ENCODE data around the gene STRA6. TPM values are rescaled to one million over a fixed set of nuclear protein-coding genes. Genes with fewer than 3 reads are reported as not detected.
A peak's percentile ranks its signal among the peaks of the same experiment; 100 is the strongest.
"Not testable (repeated sequence)": the region's sequence is repeated elsewhere in the genome, so short reads cannot be mapped to it uniquely, and the experiment has no call there.

STRA6 gene
- total and polyA plus RNA-seq, 5 experiments from 2014 or later, result not detected

DNA sequence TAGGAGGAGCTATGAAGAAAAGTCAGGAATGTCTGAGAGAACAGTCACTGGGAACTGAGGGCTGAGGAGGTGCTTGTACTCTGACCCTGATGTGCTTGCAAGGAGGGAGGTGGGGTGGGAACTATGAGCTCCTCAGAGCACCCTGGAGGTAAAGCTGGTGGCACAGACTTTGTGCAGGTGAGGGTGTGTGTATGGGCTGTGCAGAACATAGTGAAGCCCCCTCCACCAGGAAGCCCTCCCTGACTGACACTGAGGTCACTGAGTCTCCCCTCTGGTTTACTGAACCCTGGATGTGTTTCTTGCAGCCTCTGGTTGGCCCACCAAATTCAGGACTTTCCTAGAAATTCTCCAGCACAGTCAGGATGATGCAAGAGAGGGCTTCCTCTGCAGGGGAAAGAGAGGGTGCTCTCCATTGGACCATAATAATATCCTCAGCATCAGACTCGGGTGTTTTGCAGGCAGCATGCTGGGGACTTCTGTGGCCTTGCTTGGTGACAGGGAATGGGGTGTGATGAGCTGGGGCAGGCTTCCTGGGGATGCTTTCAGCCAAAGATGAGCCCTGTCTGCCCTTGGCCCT, 30.5 kb downstream of the STRA6 start:
- peaks cover 0 to 2% (median 0%) of the 10 kb centered on the region in 4 donors for H3K4me1 Mint-ChIP-seq
- H3K27ac Mint-ChIP-seq, result no peak overlapping the region
- H3K9me3 Mint-ChIP-seq, result no peaks in the 10 kb centered on the region
- DNase-seq, result peak in 1 of 10 donors; percentile 11
- H3K27me3 Mint-ChIP-seq, result peaks cover 0 to 3% (median 0%) of the 10 kb centered on the region in 5 donors
- ATAC-seq, result no peak
- H3K4me3 Mint-ChIP-seq, result no peak overlapping the region
- POLR2A ChIA-PET, result no interaction called here
- no peaks in the 10 kb centered on the region for H3K36me3 Mint-ChIP-seq

DNA sequence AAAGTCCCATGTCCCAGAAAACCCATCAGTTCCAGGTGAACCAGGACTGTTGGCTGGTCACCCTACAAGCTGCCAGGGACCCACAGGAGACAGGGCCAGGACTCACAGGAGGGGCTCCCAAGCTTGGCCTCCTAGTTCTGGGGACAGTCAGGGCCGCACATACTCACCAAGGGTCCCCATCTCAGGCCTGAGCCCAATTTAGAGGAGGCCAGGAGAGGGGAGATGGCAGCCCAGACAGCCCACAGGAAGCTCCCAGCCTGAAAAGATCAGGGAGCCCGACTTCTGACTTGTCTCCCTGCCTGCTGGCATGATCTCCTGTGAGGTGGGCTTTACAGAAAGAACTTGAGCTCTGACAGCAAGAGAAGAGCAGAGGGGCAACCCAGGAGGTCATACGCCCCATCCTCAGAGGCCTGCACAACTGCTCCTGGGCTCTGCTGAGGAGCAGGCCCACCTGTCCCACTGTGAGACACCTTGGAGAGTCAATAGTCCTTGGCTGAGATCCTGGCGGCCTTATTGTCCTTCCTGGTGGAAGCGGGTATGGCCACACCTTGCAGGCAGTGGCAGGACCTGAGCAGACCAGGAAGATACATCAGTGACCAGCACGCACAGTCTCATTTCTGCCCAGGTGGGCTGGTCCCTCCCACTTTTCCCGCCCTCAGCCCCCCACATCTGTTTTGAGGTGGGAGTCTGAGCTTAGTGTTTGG, 31.6 kb downstream of the STRA6 start:
- Mint-ChIP-seq H3K27me3 (peaks cover 0 to 3% (median 0%) of the 10 kb centered on the region in 5 donors), H3K4me3 (no peak overlapping the region), H3K27ac (no peak overlapping the region), H3K4me1 (peaks cover 0 to 2% (median 0%) of the 10 kb centered on the region in 4 donors), H3K9me3 (no peaks in the 10 kb centered on the region), H3K36me3 (no peaks in the 10 kb centered on the region)
- POLR2A ChIA-PET, result no interaction called here
- ATAC-seq (no peak), DNase-seq (peak in 1 of 10 donors; percentile 9)

DNA sequence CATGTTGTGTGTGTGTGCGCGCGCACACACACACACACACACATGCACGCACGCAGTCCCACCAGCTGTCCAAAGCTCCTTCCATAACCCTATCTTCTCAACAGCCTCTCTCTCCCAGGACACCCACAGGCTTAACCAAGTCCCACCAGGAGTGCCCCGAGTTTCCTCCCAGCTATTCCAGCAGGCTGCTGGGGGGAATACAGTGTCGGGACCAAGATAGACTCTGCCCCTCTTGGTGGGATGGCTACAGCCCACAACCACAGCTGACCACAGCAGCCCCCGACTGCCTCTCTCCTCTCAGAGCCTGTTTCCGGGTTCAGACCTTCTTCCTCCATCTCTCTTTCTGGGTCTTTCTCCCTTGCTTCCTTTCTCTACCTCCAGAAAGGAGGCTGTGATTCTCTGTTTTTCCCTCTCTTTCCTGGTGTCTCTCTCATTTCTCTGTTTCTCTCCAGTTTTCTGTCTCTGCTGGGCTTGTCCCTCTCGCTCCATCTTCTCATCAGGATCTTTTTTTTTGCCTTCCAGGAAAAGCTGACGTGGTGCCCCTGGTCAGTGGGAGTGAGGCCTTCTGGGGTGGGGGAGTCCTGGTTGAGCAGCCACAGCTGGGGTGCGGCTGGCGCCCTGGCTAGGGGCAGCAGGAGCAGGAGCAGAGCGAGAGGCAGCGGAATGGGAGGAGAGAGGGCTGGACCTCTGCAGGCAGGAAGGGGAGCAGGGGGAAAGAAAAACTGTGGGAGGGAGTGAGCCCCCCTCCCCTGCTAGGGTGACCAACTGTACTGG, 32.3 kb downstream of the STRA6 start:
- DNase-seq (no peak), ATAC-seq (no peak)
- POLR2A ChIA-PET, result no interaction called here
- Mint-ChIP-seq H3K27ac (no peak overlapping the region), H3K9me3 (no peaks in the 10 kb centered on the region), H3K4me3 (no peak overlapping the region), H3K36me3 (no peaks in the 10 kb centered on the region), H3K4me1 (peaks cover 0 to 2% (median 0%) of the 10 kb centered on the region in 4 donors), H3K27me3 (peaks cover 0 to 7% (median 0%) of the 10 kb centered on the region in 5 donors)

DNA sequence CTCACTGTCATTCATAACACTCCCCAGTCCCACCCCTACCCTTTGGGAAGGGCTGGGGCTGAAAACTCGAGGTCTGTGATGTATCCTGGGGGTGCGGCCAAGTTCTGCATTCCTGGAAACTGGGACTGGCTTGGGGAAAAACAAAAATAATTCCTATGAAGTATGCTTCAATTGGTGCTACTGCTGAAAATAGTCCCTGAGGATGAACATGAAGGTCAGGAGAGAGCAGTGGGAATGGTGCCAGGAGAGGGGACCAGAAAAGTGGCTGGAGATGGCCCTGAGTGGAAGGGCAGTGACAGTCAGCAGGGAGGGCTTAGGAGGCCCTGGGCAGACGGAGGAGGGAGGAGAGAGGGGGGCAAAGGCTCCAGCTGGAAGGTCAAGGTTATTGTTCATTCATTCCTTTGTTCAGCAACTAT, 33.9 kb downstream of the STRA6 start:
- H3K4me1 Mint-ChIP-seq, result peaks cover 0 to 2% (median 0%) of the 10 kb centered on the region in 4 donors
- H3K27ac Mint-ChIP-seq, result no peak overlapping the region
- H3K27me3 Mint-ChIP-seq, result peaks cover 0 to 15% (median 5%) of the 10 kb centered on the region in 5 donors
- DNase-seq (no peak), ATAC-seq (no peak)
- POLR2A ChIA-PET, result no interaction called here
- H3K9me3 Mint-ChIP-seq, result peaks cover 0 to 11% (median 0%) of the 10 kb centered on the region in 9 donors
- peaks cover 0 to 7% (median 2%) of the 10 kb centered on the region in 3 donors for H3K36me3 Mint-ChIP-seq
- no peak overlapping the region for H3K4me3 Mint-ChIP-seq

DNA sequence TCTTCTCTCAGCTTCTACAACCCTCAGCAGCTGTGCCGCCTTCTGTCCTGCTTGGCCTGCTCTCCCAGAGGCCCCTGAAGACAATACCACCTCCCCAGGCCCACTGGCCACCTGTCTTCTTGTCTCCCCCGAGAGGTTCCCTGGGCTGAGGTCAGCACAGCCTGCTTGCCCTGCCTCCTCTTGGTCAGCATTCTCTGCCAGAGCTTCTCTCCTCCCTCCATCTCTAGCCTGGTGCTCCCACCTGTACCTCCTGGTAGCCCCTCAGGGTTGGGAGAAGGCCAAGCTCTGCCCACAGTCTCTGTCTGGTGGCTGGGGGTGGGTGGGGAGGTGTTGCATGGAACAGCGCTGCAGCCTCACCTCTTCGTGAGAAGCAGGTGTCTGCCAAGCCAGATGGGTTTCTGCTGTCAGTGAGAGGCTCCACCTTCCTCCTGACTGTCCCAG, 34.7 kb downstream of the STRA6 start:
- Mint-ChIP-seq H3K27ac (no peak overlapping the region), H3K9me3 (peaks cover 0 to 11% (median 0%) of the 10 kb centered on the region in 9 donors), H3K4me3 (no peak overlapping the region), H3K4me1 (no peaks in the 10 kb centered on the region), H3K36me3 (peaks cover 0 to 7% (median 2%) of the 10 kb centered on the region in 3 donors), H3K27me3 (peaks cover 2 to 15% (median 8%) of the 10 kb centered on the region in 5 donors)
- ATAC-seq, result no peak
- no peak for DNase-seq
- POLR2A ChIA-PET, result no interaction called here

DNA sequence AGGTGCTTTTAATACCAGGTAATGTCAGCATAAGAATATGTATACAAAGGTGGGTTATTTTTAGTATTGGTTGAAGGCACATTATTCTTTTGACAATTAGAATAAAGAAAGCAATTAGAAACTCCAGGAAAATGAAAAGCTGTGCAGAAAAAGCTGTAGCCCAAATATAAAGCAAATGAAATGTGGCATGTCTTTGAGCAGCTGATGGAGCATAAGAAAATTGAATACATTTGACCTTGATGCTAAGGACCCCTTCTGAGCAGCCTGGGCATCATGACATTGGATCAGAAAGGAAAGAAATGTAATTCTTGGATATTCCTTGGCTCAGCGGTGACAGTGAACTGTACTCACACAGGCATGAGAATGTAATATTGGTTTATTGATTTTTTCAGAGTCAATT, 37.1 kb downstream of the STRA6 start:
- DNase-seq (no peak), ATAC-seq (no peak)
- peaks cover 0 to 7% (median 2%) of the 10 kb centered on the region in 3 donors for H3K36me3 Mint-ChIP-seq
- POLR2A ChIA-PET, result no interaction called here
- H3K27me3 Mint-ChIP-seq, result peaks cover 7 to 23% (median 15%) of the 10 kb centered on the region in 5 donors
- H3K9me3 Mint-ChIP-seq, result peaks cover 0 to 11% (median 0%) of the 10 kb centered on the region in 9 donors
- H3K27ac Mint-ChIP-seq, result no peak overlapping the region
- no peak overlapping the region for H3K4me3 Mint-ChIP-seq
- H3K4me1 Mint-ChIP-seq, result no peaks in the 10 kb centered on the region

DNA sequence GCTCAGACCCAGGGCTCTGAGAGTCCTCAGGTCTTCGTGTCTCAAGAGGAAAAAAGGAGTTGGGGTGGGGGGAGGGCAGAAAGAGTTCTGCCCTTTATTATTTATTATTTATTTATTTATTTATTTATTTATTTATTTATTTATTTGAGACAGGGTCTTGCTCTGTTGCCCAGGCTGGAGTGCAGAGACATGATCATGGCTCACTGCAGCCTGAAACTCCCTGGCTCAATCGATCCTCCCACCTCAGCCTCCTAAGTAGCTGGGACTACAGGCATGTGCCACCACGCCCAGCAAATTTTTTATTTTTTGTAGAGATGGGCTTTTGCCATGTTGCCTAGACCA, 40.4 kb downstream of the STRA6 start:
- POLR2A ChIA-PET, H3K27ac Mint-ChIP-seq, H3K36me3 Mint-ChIP-seq, ATAC-seq, H3K4me3 Mint-ChIP-seq, DNase-seq: not testable (repeated sequence)
- peaks cover 2 to 11% (median 7%) of the 10 kb centered on the region in 4 donors for H3K4me1 Mint-ChIP-seq
- peaks cover 0 to 11% (median 0%) of the 10 kb centered on the region in 9 donors for H3K9me3 Mint-ChIP-seq
- peaks cover 7 to 36% (median 15%) of the 10 kb centered on the region in 5 donors for H3K27me3 Mint-ChIP-seq

DNA sequence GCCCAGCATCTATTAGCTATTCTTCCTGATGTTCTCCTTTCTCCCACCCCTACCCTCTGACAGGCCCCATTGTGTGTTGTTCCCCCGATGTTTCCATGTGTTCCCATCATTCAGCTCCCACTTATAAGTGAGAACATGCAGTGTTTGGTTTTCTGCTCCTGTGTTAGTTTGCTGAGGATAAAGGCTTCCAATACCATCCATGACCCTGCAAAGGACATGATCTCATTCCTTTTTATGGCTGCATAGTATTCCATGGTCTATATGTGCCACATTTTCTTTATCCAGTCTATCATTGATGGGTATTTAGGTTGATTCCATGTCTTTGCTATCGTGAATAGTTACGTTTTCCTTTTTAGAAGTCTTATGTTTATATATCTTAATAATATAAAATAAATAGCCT, 42.2 kb downstream of the STRA6 start:
- H3K36me3 Mint-ChIP-seq, DNase-seq, H3K27ac Mint-ChIP-seq, ATAC-seq, POLR2A ChIA-PET, H3K4me3 Mint-ChIP-seq: not testable (repeated sequence)
- Mint-ChIP-seq H3K4me1 (peaks cover 10 to 20% (median 14%) of the 10 kb centered on the region in 4 donors), H3K27me3 (peaks cover 7 to 31% (median 15%) of the 10 kb centered on the region in 5 donors), H3K9me3 (peaks cover 0 to 11% (median 0%) of the 10 kb centered on the region in 9 donors)

DNA sequence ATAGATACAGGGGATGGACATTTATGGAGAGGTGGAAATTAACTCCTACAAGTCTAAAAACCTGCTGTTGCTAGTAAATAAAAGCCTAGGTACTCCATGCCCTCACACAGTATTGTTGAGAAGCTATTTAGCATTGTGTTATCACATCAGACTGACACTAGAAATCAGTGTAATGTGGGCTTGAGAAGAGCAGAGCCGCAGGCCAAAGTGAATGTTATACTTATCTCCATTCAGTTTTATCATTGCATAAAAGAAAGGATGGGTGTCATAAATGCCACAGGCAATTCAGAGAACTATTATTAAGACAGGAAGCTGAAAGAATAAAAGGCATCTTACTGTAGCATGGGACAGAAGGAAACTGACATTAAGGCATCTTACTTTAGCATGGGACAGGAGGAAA, 42.8 kb downstream of the STRA6 start:
- Mint-ChIP-seq H3K36me3 (peaks cover 0 to 7% (median 0%) of the 10 kb centered on the region in 3 donors), H3K27me3 (peaks cover 7 to 29% (median 16%) of the 10 kb centered on the region in 5 donors), H3K4me3 (no peak overlapping the region), H3K4me1 (peaks cover 10 to 20% (median 14%) of the 10 kb centered on the region in 4 donors), H3K9me3 (peaks cover 0 to 8% (median 0%) of the 10 kb centered on the region in 9 donors), H3K27ac (no peak overlapping the region)
- POLR2A ChIA-PET, result no interaction called here
- ATAC-seq, result no peak
- no peak for DNase-seq

DNA sequence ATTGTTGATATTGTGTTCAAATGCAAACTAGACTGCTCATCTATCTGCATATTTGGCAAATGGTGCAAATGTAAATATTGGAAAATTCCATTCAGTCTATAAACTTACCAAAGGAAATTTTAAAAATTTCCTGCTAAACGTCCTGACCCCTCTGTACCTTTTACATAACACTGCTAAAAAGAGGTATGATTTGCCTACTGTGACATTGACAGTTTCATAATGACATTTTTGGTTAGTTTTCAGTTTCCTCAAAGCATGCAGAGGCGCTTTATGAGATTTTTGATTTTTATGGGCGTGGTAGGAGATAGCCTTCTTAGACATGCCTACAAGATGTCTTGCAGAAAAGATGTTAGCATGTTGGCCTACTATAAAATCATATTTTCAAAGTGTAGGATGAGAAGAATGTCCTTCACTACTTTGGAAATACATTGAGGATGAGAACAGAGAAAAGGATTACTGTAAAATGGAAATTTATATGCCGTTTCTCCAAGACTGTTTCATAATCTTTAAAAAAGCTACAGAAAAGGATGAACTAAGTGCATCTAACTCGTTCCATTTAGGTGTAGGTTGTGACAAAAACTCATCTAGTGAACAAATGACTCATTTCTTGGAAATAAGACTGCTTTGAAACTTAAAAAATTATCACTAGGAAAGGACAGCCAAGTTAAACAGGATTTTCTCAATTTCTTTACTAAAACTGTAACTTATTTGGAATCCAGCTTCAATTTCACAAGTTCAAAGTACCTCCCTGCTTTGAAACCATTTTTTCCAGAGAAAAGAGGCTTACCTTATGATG, 43.5 kb downstream of the STRA6 start:
- peaks cover 7 to 29% (median 17%) of the 10 kb centered on the region in 5 donors for H3K27me3 Mint-ChIP-seq

DNA sequence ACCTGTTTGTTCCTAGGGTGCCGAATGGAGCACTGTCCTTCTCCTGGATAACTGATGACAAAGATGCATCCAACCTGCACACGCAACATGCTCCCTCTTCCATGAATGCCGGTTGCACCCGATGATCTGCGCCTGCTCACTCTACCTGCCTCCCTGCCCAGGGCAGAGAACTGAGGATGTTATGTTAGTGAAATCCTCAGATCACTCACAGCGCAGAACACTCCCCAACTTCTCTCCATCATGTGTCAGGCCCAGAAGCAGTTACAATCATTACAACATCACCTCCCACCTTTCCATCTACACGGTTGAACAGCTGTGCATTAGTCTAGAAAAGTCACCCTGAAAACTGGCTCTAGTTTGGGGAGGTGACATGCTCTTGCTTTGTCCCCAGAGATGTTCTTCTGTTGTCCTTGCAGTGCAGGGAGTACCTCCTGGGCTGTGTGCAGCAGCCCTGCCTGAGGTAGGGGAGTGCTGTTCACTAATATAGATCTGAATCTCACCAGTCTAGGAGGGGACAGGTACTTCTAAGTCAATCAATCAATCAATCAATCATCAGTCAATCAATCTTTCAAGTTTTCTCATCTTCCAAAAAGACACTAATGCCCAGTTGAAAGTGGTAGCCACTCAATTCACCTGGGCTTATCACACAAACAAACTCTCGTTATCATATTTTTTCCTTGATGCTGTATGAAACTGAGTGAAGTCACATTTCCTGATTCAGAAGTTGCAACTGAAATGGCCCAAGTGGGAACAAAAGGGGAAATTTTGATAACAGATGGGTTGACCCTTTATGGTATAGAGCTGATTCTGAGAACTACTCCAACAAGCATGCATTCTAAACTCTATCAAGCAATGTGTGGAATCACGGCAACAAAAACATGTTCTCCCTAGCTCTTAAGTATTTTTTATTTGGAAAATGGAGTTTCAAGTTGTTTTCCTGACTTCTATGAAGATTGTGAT, 44.4 kb downstream of the STRA6 start:
- no peaks in the 10 kb centered on the region for H3K36me3 Mint-ChIP-seq
- ATAC-seq, result no peak
- no peak overlapping the region for H3K27ac Mint-ChIP-seq
- peak overlapping the region in 1 of 10 donors; percentile 0 for H3K4me3 Mint-ChIP-seq
- POLR2A ChIA-PET, result no interaction called here
- no peak for DNase-seq
- peaks cover 10 to 30% (median 15%) of the 10 kb centered on the region in 5 donors for H3K27me3 Mint-ChIP-seq
- peaks cover 0 to 2% (median 0%) of the 10 kb centered on the region in 9 donors for H3K9me3 Mint-ChIP-seq
- peaks cover 10 to 20% (median 14%) of the 10 kb centered on the region in 4 donors for H3K4me1 Mint-ChIP-seq

More for the DNA sequence above, 43.5 kb downstream of the STRA6 start:
- POLR2A ChIA-PET, result no interaction called here
- H3K4me1 Mint-ChIP-seq, result peaks cover 10 to 20% (median 14%) of the 10 kb centered on the region in 4 donors
- ATAC-seq, result no peak
- DNase-seq, result no peak
- no peak overlapping the region for H3K4me3 Mint-ChIP-seq
- no peak overlapping the region for H3K27ac Mint-ChIP-seq
- H3K9me3 Mint-ChIP-seq, result peaks cover 0 to 2% (median 0%) of the 10 kb centered on the region in 9 donors
- H3K36me3 Mint-ChIP-seq, result peaks cover 0 to 2% (median 0%) of the 10 kb centered on the region in 3 donors
